ENCODE results near the gene OTULINL.

The OTULINL gene

DNA sequence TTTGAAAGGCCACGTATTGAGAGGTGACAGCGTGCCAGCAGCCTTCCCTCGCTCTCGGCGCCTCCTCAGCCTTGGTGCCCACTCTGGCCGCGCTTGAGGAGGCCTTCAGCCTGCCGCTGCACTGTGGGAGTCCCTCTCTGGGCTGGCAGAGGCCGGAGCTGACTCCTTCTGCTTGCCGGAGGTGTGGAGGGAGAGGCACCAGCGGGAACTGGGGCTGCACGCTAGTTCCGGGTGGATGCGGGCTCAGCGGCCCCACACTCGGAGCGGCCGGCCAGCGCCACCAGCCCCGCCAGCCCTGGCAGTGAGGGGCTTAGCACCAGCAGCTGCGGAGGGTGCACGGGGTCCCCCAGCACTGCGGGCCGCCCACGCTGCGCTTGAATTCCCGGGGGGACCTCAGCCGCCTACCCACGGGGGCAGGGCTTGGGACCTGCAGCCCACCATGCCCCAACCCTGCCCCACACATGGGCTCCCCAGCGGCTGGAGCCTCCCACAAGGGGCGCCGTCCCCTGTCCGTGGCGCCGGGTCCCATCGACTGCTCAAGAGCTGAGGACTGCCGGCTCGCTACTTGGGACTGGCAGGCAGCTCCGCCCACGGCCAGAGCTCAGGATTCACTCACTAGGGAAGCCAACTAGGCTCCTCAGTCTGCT lies 4.4 kb upstream of the OTULINL start:
- DNase-seq (ENCODE audit: low read depth in 2 of 2), result no peak

DNA sequence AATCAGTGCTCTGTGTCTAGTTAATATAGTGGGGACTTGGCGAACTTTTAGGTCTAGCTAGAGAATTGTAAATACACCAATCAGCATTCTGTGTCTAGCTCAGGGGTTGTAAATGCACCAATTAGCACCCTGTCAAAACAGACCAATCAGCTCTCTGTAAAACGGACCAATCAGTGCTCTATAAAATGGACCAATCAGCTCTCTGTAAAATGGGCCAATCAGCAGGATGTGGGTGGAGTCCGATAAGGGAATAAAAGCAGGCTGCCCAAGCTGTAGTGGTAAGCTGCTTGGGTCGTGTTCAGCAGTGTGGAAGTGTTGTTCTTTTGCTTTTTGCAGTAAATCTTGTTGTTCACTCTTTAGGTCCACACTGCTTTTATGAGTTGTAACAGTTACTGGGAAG lies 3.6 kb upstream of the OTULINL start:
- DNase-seq (ENCODE audit: low read depth in 2 of 2), result no peak

DNA sequence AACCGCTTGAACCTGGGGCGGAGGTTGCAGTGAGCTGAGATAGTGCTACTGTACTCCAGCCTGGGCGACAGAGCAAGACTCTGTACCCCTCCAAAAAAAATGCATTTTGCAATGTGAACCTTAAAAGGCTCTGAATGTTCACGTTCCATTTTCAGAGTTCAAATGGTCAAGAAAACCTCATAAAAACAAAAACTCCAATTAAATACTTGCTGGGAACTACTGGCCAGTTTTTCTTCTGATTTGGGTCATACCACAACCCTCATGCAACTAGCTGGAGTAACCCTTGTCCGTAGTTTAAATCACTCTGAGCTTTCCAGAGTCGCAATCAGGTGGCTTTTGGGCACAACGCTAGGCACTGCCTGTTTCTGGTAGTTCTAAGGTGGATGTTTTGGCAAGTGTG lies 2.3 kb upstream of the OTULINL start:
- DNase-seq (ENCODE audit: low read depth in 2 of 2), result no peak

DNA sequence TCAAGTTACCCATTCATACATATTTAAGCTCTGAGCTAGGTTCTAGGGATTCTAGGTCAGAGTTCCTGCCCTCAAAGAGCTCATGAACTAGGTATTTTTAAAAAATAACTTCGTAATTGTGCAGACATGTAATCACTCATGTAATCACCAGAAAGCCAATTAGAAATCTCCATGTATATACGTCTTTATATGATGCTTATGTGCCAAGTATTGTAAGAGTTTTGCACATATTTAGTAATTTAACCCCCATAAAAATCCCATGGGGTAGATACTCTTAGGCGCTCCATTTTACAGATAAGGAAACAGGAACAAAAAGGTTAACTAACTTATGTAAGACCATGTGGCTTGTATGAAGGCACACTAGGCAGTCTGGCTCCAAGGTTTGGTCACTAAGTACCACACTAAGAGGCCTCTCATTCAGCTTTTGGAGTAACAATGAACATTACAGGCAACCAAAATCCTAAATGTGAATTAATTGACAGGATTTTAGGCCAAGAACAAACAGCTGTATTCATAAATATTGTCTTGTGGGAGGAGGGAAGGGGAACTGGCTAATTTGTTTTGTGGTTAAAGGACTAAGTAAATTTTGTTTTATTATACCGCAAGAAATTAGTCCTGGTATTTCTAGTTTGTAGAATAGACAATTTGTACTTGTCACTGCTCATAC lies 1.7 kb upstream of the OTULINL start:
- no peak for DNase-seq (ENCODE audit: low read depth in 2 of 2)

DNA sequence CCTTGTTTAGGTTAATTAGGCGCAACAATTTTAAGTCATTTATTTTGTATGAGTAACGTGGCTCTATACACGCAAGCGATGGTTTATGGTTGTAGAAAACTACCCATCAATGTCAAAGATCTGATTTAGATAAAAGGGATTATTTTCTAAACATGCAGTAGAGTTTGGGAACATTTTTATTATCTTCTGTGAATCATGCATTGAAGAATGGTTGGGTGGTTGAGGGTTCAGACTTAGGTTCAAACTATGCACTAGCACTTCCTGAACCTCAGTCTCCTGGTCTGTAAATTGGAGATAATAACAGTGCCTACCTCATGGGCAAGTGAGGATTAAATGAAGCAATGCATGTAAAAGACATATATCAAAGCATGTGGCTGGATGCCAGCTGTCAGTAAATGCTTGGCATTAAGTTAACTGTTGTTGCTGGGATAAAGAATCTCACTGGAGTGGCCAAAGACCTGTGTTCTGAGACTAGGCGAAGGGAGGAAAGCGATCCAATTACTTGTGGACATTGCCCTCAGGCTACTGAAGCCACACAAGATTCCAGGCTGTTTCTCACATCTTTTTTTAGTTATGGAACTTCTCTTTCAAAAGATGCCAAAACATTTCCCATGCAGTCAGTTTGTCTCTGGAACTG lies 1.1 kb upstream of the OTULINL start:
- no peak for DNase-seq (ENCODE audit: low read depth in 2 of 2)

DNA sequence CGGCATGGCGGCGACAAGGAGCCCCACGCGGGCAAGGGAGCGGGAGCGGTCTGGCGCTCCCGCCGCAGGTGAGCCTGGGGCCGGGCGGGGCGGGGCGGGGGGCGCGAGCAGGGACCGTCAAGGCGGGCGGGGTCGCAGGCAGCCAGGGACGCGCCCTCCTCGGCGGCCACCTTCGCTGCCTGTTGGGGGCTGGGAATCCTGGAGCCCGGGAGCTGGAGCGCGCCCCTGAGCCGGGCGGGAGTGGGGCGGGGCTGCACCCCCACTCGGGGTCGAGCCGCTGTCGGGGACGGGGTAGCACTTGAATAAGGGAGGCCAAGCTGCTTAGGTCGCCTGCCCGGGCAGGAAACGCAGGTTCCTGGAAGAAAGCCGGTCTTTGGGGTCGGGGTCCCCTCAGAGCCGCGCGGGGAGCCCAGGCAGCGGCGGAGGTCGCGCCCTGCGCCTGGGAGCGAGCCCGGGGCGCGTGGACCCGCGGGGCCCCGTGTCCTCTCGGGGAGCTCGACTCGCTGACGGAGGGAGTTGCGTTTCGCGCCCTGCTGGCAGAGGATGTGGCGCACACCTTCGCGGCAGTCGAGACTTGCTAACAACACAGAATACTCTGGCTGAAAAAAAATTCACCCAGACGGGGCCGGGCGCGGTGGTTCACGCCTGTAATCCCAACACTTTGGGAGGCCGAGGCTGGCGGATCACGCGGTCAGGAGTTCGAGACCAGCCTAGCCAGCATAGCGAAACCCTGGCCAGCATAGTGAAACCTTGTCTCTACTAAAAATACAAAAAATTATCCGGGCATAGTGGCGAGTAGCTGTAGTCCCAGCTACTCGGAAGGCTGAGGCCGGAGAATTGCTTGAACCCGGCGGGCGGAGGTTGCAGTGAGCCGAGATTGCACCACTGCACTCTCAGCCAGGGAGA lies 552 bp downstream of the OTULINL start:
- peak; percentile 65 to 68 for DNase-seq (ENCODE audit: low read depth in 2 of 2)

DNA sequence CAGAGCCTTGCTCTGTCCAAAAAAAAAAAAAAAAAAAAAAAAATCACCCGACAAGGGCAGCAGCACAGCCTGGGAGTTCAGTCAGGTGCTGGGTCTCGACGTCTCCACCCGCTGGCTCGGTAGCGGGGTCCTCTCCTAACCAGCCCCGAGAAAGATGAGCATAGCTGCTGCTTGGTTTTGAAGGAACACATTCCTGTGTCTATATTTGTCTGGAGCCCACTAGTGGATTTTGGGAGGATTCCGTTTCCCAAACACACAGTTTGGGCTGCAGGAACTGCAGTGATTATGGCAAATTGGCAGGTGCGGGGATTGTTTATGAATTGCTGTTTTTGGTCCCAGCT lies 1.2 kb downstream of the OTULINL start:
- DNase-seq (ENCODE audit: low read depth in 2 of 2), result no peak

DNA sequence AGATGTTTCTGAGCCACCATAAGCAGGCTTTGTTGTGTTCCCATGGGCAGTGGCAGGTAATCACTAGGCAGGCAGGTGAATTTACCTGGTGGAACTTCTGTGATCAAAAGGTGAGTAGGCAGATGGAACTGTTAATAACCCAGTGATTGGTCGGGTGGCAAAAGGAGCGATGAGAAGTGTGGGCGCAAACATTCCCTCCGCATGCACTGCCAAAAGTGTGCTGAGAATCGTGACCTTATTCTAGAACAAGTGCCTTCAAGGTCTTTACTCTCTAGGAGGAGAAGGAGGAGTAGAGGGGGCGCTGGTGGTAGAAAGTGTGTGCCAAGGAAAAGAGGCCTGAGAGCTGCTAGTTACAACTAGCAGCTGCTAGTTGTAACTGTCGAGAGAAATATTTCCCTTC lies 3.3 kb downstream of the OTULINL start:
- no peak for DNase-seq (ENCODE audit: low read depth in 2 of 2)

DNA sequence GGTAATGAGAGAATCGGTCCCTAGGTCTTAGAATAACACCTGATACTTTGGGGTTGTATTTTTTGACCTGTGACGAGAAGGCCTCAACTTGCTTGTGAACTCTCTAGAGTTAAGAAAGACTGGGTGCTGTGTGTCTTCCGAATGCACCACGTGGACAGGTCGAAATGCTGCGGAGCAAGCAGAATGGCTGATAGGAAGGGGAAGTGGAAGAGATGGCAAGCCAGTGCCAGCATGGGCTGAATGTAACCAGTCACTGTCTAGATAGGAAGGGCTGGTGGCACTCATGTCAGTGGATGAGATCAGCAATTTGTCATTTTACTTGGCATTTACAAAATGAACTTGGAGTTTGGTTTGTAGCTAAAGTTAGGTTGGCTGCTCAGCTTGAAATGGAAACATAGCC lies 5.6 kb downstream of the OTULINL start:
- no peak for DNase-seq (ENCODE audit: low read depth in 2 of 2)

DNA sequence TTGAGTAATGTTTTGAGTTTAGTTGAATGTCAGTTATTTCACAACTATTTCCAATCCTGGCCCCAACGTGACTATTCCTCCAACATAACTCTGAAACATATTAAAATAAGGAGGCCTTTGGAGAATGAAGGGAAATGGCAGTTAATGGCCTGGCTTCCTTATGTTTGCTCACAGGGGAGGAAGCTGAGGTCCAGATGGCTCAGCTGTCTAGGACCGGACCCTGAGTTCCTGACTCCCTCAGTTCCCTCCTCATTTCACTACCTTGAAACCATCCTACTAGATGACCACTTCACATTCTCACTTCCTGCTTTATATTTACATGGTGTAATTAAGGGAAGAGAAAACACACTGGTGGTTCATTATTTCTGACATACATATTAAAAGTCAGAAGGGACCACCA lies 6.6 kb downstream of the OTULINL start:
- no peak for DNase-seq (ENCODE audit: low read depth in 2 of 2)

DNA sequence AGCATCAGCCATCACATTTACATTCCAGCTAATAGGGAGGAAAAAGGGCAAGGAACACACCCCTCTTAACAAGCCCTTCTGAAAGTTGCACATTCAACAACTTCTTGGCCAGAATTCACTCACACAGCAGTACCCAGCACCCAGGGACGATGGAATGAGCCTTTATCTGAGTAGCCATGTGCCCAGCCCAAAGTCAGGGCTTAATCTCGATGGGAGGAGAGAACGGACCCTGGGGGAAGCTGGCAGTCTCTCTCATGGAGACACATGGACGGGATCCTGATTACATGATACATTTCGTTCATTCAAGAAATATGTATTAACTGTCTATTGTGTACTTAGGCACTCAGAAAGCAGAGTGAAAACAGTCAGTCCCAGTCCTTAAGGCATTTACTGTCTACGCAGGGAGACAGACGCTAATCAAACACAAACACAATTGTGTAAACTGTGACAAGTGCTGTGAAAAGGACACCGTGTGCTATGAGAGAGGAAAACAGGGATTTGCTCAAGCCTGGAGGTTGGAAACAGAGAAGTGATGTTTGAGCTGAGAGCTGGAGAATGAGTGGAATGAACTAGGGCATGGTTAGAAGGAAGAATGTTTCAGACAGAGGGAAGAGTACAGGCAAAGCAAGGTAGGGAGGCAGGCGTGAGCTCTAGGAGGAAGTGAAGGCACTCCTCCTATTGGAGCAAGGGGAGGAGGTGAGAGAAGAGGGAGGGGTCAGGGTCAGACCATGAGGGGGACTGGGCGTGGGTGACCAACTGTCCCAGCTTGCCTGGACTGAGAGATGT lies 7.4 kb downstream of the OTULINL start:
- no peak for DNase-seq (ENCODE audit: low read depth in 2 of 2)

DNA sequence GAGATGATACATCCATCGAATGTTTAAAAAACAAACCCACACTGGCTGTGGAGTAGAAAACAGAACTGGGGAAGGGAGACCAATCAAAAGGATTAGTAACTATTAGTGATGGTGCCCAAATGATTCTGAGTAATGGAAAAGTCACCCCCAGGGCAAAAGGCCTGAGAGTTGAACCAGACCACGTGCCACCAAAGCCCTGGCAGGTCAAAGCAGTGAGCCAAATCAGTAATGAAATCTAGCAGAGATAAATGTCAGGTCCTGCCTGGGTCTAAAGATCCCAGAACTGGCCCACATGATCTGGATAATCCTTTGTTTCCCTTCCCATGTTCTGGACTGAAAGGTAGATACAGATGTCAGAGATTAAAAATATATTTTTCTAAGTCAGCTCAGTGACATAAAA lies 9.4 kb downstream of the OTULINL start:
- no peak for DNase-seq (ENCODE audit: low read depth in 2 of 2)

DNA sequence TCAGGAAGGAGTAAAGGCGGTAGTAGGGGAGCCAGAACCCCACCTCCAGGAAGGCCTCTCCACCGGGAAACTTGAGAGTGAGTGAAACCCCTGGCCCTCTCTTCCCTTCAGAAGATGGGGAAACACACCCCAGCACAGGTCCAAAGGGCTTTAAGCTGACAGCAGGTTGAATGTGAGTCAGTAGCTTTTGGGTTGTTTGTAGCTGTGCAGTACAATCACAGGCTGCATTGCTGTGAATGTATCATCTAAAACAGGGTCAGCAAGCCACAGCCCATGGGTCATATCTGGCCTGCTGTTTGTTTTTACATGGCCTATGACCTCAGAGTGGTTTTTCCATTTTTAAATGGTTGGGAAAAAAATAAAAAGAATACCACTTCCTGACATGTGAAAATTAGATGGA lies 10.0 kb downstream of the OTULINL start:
- no peak for DNase-seq (ENCODE audit: low read depth in 2 of 2)

DNA sequence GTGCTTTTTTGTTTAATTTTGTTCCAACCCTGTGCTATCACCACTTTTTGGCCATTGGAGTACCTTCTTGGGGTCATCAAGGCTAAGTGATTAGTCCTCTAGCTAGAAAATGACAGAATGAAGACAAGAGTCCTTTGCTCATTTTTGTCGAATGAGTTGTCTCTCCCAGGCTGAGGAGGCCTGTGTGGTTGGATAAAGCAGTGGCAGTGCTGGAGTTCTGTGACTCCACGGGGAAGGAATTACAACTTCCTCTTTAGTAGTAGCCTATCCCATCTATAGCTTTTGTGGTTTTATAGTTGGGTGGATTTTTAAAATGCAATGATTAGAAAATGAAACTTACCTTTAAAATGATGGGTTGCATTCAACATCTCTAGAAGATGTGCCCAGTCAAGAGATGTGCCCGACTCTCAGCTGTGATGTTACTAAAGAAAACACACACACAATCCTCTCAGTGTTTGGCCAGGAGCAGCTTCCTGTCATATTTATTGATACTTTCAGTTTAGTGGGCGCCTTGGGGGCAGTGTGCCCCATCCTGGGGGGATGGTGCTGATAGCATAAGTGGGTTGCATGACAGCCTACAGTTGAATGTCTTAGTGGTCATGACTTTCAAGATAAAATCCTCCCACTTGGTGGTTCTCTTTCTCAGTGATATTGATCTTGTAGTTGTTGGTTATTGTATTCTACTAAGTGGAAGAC lies 11.9 kb downstream of the OTULINL start:
- DNase-seq (ENCODE audit: low read depth in 2 of 2), result peak; percentile 6 to 7

DNA sequence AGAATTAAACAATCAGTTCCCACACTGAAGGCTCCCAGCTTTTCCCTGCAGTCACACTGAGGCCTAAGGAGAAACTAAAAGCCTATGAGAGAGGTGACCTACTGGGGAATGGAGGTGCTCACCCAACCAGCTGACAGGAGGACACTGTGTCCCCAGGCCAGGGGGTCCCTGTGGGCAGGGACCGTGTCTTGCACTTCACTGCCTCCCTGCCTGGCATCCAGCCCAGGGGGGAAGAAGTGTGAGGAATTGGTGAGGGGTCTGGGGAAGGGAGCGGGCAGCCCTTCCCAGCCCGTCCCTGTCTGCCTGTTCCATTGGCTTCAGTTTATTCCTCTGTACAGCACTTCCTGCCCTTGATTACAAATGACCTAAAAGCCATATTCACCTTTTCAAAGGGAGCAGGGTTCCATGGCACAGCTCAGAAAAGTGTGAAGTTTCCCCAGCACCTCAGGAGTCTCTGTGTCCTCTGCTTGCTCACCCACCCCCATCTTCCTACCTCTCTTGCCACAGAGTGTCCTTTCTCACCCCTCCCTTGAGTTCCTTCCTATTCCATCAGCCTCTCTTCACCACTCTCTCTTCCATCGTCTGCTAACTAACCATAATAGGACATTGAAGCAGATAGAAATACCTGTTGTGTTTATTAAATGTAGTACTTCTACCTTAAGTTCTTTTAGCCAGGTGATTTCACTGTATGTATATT lies 12.9 kb downstream of the OTULINL start:
- no peak for DNase-seq (ENCODE audit: low read depth in 2 of 2)

DNA sequence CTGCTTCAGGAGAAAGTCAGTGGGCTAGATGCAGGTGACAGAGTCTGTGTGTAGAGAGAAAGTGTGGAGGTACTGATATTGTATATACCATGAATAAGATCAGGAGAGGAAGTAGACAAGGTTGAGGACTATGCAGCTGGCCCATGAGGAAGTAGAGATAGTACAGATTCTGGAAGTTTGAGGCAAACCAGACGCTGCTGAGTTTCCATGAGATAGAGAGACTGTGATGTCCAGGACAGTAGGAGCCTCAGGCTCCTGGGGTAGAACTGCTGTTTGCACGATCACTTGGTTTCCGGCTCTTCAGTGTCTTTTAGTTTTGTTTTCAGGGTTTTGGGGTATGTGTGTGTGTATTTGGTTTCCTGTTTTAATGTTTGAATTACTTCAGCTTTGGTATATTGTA lies 13.6 kb downstream of the OTULINL start:
- DNase-seq (ENCODE audit: low read depth in 2 of 2), result no peak

DNA sequence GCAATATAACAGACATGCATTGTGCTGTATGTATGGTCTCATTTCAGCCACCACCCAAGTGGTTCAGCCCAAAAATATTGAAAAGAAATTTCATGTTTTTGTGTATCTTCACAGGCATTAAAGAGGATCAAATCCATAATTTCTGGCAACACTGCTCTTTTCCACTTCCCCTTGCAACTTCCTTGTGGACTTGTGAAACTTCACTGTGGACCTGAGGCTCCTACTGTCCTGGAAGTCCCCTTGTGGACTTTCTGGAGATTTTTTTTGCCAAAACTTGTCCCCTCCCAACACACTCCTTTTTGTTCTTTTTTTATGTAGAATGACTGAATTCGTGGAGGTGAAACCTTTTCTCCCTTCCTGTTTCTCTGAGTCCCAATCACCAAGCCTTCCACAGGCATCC lies 14.3 kb downstream of the OTULINL start:
- DNase-seq (ENCODE audit: low read depth in 2 of 2), result no peak

DNA sequence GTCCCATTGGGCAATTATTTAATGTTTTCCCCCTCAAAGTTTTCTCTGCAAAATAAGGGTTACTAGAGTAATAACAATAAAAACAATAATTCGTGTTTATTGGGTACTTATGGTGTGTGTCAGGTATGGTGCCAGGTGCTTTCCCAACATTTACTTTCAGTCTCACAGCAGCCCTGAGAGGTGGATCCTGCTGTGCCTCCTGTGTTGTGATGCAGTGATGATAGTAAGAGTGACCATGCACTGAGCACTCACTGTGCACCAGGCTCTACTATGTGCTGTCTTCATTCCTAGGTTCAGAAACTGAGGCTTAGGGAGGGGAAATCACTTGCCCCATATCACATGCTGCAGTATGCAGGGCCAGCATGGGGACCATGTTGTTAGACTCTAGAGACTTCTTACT lies 15.5 kb downstream of the OTULINL start:
- DNase-seq (ENCODE audit: low read depth in 2 of 2), result no peak

DNA sequence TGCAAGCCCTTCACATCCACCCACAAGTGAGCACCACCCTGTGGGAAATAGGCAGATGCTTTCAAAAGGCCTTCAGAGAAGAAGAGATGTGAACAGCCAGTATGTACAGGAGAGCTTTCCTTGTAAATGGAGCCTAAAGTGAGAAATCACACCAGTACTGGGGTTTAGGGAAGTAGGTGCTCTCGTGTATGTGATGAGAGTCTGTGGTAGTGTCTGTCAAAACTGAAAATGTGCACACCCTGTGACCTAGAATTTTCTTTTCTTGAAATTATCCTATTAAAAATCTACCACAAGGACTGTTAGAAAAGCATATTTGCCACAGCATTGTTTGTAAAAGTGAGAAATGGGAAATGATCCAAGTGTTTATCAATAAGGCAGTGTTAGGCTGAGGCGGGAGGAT lies 16.6 kb downstream of the OTULINL start:
- no peak for DNase-seq (ENCODE audit: low read depth in 2 of 2)

DNA sequence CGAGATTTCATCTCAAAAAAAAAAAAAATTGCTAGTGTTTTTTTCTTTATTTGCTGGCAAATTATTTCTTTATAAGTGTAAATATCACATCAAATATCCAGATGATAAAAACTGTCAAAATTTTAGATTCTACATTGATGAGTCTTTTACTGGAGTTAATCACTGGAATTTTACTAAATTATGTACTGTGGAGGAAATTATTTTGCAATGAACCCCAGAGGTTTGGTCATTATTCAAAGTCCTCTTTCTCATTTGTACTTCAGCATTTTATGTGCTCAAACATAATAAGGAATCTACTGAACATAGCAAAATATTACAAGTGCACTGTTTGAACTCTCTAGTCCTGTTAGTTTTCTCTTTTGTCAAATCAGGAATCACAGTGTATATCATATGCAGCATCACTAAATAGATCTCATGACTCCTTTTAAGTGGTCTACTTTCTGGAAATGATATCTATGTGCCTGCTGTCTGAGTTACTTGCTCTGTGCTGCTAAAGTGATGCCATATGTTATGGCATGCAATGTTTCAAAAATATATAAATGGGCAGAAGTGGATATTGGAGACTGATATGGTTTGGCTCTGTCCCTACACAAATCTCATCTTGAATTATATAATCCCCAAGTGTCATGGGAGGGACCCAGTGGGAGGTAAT lies 18.0 kb downstream of the OTULINL start:
- no peak for DNase-seq (ENCODE audit: low read depth in 2 of 2)
